Measurements from ENCODE around the gene TP53.
A peak's percentile ranks its signal among the peaks of the same experiment; 100 is the strongest.
"Not testable (repeated sequence)": the region's sequence is repeated elsewhere in the genome, so short reads cannot be mapped to it uniquely, and the experiment has no call there.

The TP53 gene

GRCh38 chr17:7629939-7630571, 57.2 kb downstream of the TP53 start, which contains the start of gene SHBG:
SHBG (plus strand) TSS chr17:7630135; CDS start chr17:7630173, 38 bp downstream.
- no peak for DNase-seq

GRCh38 chr17:7627250-7628121, 59.8 kb downstream of the TP53 start, which contains the start of gene SAT2:
SAT2 (minus strand) TSS chr17:7627821; CDS start chr17:7627635, 186 bp downstream.
- DNase-seq = peak; percentile 30

- DNase-seq = no peak
Observed at GRCh38 chr17:7626956-7627249, 60.4 kb downstream of the TP53 start.

GRCh38 chr17:7626307-7626706, 61.0 kb downstream of the TP53 start:
- no peak for DNase-seq

- not testable (repeated sequence) for DNase-seq
Observed at GRCh38 chr17:7625749-7626148, 61.5 kb downstream of the TP53 start.

- no peak for DNase-seq
Observed at GRCh38 chr17:7623661-7624060, 63.6 kb downstream of the TP53 start.

GRCh38 chr17:7620835-7621234, 66.5 kb downstream of the TP53 start:
- DNase-seq = no peak

GRCh38 chr17:7618608-7619007, 68.7 kb downstream of the TP53 start:
- DNase-seq = no peak
